ENCODE results near the gene LDAH. TPM values are rescaled to one million over a fixed set of nuclear protein-coding genes. Genes with fewer than 3 reads are reported as not detected.
"Not testable (repeated sequence)": the region's sequence is repeated elsewhere in the genome, so short reads cannot be mapped to it uniquely, and the experiment has no call there.

The LDAH gene
- total RNA-seq, 1 donor from 2014 or later = 15.6 TPM

DNA sequence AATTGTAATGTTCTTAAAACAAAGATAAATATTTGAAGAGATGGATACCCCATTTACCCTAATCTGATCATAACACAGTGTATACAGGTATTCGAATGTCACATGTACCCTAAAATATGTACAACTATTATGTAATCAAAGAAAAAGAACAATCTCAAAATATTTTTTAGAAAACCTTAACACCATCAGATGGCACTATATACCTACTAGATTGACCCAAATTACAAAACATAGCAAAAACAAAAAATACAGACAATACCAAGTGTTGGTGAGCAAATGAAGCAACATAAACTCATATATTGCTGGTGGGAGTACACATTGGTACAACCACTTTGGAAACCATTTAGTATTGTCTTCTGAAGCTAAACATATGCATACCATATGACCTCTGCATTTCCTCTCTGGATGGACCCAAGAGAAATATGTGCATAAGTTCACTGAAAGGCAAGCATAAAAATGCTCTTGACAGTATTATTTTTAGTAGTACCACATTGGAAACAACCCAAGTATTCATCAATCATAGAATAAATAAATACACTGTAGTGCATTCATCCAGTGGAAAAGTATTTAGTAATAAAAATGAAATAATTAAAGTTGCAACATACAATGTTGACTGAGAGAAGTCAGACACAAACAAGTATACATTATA is 100.2 kb downstream of the LDAH start:
- intact Hi-C loops (cut with DNase I) = loop anchor here (1.0 to 5.0 kb wide), 4 partner anchors 55 to 320 kb away; partner anchors contain the start of genes APOB and GDF7
- Histone ChIP-seq H3K9me3 (peaks cover 0 to 10% of the 10 kb centered on the region in 2 donors), H3K27me3 (no peaks in the 10 kb centered on the region), H3K4me1 (peaks cover 5 to 30% of the 10 kb centered on the region in 2 donors), H3K4me3 (no peak overlapping the region), H3K36me3 (no peaks in the 10 kb centered on the region), H3K27ac (peak overlapping the region; percentile 56 to 84)
- no peak for DNase-seq (ENCODE audit: low spot score in 2 of 2)
- TF ChIP-seq CTCF (IDR thresholded peaks at IDR 0.05) = peak in 1 of 3 experiments; percentile 31

DNA sequence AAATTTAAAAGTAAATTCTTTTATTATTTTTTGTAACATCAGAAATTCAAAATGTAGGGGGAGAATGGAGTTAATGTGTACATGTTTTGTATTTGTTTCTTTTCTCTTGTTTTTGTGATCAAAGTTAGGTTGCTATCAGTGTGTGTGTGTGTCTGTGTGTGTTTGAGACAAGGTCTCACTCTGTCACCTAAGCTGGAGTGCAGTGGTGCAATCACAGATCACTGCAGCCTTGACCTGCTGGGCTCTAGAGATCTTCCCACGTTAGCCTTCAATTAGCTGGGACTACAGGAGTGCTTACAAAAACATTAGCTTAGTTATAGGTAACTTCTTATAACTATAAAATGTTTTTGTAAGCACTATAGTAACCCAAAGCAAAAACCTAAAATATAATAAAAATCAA is 105.3 kb downstream of the LDAH start:
- Histone ChIP-seq H3K9me3 (peaks cover 0 to 10% of the 10 kb centered on the region in 2 donors), H3K4me1 (no peaks in the 10 kb centered on the region), H3K4me3 (no peak overlapping the region), H3K27ac (no peak overlapping the region), H3K27me3 (no peaks in the 10 kb centered on the region), H3K36me3 (no peaks in the 10 kb centered on the region)
- no peak for DNase-seq (ENCODE audit: low spot score in 2 of 2)
- no peak for TF ChIP-seq CTCF (IDR thresholded peaks at IDR 0.05)
- intact Hi-C loops (cut with DNase I) = no loop called here

GRCh38 chr2:20716164-20716563 is 106.7 kb downstream of the LDAH start:
- DNase-seq (ENCODE audit: low spot score in 2 of 2); H3K4me1 ChIP-seq; H3K4me3 ChIP-seq; H3K27ac ChIP-seq; H3K9me3 ChIP-seq; H3K36me3 ChIP-seq; H3K27me3 ChIP-seq; intact Hi-C loops (cut with DNase I): not testable (repeated sequence)

DNA sequence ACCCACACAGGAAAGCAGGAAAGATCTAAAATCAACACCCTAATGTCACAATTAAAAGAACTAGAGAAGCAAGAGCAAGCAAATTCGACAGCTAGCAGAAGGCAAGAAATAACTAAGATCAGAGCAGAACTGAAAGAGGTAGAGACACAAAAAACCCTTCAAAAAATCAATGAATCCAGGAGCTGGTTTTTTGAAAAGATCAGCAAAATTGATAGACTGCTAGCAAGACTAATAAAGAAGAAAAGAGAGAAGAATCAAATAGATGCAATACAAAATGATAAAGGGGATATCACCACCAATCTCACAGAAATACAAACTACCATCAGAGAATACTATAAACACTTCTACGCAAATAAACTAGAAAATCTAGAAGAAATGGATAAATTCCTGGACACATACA is 108.5 kb downstream of the LDAH start:
- DNase-seq (ENCODE audit: low spot score in 2 of 2); H3K36me3 ChIP-seq; H3K27me3 ChIP-seq; H3K4me1 ChIP-seq; intact Hi-C loops (cut with DNase I); H3K9me3 ChIP-seq; H3K27ac ChIP-seq; H3K4me3 ChIP-seq: not testable (repeated sequence)

DNA sequence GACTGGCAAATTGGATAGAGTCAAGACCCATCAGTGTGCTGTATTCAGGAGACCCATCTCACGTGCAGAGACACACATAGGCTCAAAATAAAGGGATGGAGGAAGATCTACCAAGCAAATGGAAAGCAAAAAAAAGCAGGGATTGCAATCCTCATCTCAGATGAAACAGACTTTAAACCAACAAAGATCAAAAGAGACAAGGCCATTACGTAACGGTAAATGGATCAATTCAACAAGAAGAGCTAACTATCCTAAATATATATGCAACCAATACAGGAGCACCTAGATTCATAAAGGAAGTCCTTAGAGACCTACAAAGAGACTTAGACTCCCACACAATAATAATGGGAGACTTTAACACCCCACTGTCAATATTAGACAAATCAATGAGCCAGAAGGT is 109.3 kb downstream of the LDAH start:
- H3K4me1 ChIP-seq; intact Hi-C loops (cut with DNase I); H3K4me3 ChIP-seq; H3K9me3 ChIP-seq; H3K27me3 ChIP-seq; DNase-seq (ENCODE audit: low spot score in 2 of 2); H3K36me3 ChIP-seq; H3K27ac ChIP-seq: not testable (repeated sequence)

GRCh38 chr2:20711641-20712040 is 111.3 kb downstream of the LDAH start:
- intact Hi-C loops (cut with DNase I); H3K4me1 ChIP-seq; DNase-seq (ENCODE audit: low spot score in 2 of 2); H3K9me3 ChIP-seq; H3K27ac ChIP-seq; H3K4me3 ChIP-seq; H3K27me3 ChIP-seq; H3K36me3 ChIP-seq: not testable (repeated sequence)

DNA sequence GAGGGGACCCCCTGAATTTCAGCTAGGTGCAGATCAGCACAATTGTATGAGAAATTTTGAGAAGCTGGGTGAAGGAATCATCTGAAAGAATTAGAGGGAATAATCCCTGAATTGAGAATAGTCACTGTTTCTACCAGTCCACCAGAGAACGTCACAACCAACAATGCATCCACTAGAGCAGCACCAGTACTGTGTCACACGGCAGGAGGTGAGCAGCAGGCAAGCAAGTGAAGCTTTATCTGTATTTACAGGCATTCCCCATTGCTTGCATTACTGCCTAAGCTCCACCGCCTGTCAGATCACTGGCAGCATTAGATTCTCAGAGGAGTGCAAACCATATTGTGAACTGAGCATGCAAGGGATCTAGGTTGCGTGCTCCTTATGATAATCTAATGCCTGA is 115.3 kb downstream of the LDAH start:
- no peaks in the 10 kb centered on the region for H3K9me3 ChIP-seq
- no peaks in the 10 kb centered on the region for H3K36me3 ChIP-seq
- H3K4me3 ChIP-seq = no peak overlapping the region
- H3K27me3 ChIP-seq = no peaks in the 10 kb centered on the region
- no peaks in the 10 kb centered on the region for H3K4me1 ChIP-seq
- intact Hi-C loops (cut with DNase I) = no loop called here
- TF ChIP-seq CTCF (IDR thresholded peaks at IDR 0.05) = no peak
- H3K27ac ChIP-seq = no peak overlapping the region
- no peak for DNase-seq (ENCODE audit: low spot score in 2 of 2)

DNA sequence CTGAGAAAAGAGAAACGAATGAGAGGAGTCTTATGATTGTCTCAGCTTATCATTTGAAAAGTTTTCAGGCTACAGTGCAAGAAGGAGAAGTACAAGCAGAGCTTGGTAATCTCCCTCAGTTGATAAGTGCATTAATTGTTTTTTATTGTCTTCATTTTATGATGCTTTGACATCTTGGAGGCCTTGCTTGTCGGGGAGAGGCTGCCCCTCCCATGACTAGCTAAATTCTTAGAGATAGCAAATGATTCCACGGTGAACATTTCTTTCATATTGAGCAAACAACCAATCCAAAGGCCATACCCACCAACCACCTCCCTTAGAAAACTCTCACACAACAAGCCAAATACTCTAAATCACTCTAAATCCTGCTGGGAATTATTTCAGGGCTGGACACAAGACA is 116.1 kb downstream of the LDAH start:
- no peaks in the 10 kb centered on the region for H3K36me3 ChIP-seq
- no peak for DNase-seq (ENCODE audit: low spot score in 2 of 2)
- H3K27me3 ChIP-seq = no peaks in the 10 kb centered on the region
- H3K9me3 ChIP-seq = no peaks in the 10 kb centered on the region
- no peak overlapping the region for H3K27ac ChIP-seq
- H3K4me1 ChIP-seq = no peaks in the 10 kb centered on the region
- no peak for TF ChIP-seq CTCF (IDR thresholded peaks at IDR 0.05)
- intact Hi-C loops (cut with DNase I) = no loop called here
- no peak overlapping the region for H3K4me3 ChIP-seq
